Common myeloid progenitor, CD34-positive (primary cell): ENCODE data around the gene GLI3.

Source experiments
- CTCF ChIA-PET: fragments of 350-600 bp; sonication (Branson Sonifier 250); formaldehyde crosslinking; loops from one replicate; lab custom pipeline; 2021; ENCODE audit warnings: antibody characterized with exemption; lab: Charles Lee
- POLR2A ChIA-PET: fragments of 350-600 bp; sonication (Branson Sonifier 250); formaldehyde crosslinking; loops from one replicate; lab custom pipeline; 2021; ENCODE audit warnings: antibody characterized with exemption; lab: Charles Lee
- DNase-seq, 3 donors: peaks; one replicate each; pipeline versions ENCODE4 v3.0.0 to v3.0.0-alpha.2; 2013
- H3K27ac ChIP-seq, 2 experiments: 1 replicate in 1 of 2; 2 replicates in 1 of 2; pipeline ENCODE4 v1.7.0; 2013; ENCODE audit warnings: inconsistent platforms in 2 of 2, low read length in 2 of 2, mild to moderate bottlenecking in 2 of 2, low read depth in 1 of 2, moderate library complexity in 1 of 2; ENCODE audit not compliant: severe bottlenecking in 2 of 2, insufficient read depth in 1 of 2, poor library complexity in 1 of 2
- H3K27me3 ChIP-seq, 5 experiments: replicated peaks in 2 of 5; 1 replicate in 3 of 5; 2 replicates in 2 of 5; pipeline versions ENCODE4 v1.6.1 to v1.7.0; 2013; ENCODE audit warnings: low read length in 4 of 5, mild to moderate bottlenecking in 2 of 5, moderate library complexity in 2 of 5, inconsistent platforms in 1 of 5; ENCODE audit not compliant: insufficient read depth in 5 of 5, control insufficient read depth in 4 of 5
- H3K36me3 ChIP-seq, 4 experiments: 1 replicate in 2 of 4; 2 replicates in 2 of 4; pipeline versions ENCODE4 v1.6.1 to v1.7.0; 2013; ENCODE audit warnings: low read length in 3 of 4, control low read depth in 1 of 4, mild to moderate bottlenecking in 1 of 4; ENCODE audit not compliant: control insufficient read depth in 4 of 4, insufficient read depth in 4 of 4
- H3K4me1 ChIP-seq, 4 experiments: 1 replicate in 3 of 4; 2 replicates in 1 of 4; pipeline versions ENCODE4 v1.6.1 to v1.7.1; 2013; ENCODE audit warnings: low read length in 3 of 4, mild to moderate bottlenecking in 3 of 4, control low read depth in 1 of 4, inconsistent platforms in 1 of 4, moderate library complexity in 1 of 4; ENCODE audit not compliant: control insufficient read depth in 4 of 4, insufficient read depth in 4 of 4; ENCODE audit errors: control extremely low read depth in 1 of 4
- H3K4me3 ChIP-seq, 7 experiments: 1 replicate in 4 of 7; 2 replicates in 3 of 7; pipeline versions ENCODE4 v1.5.1 to v1.7.0; 2013; ENCODE audit warnings: mild to moderate bottlenecking in 7 of 7, low read length in 6 of 7, moderate library complexity in 6 of 7, inconsistent platforms in 2 of 7, low read depth in 2 of 7, control low read depth in 1 of 7; ENCODE audit not compliant: insufficient read depth in 4 of 7, control insufficient read depth in 1 of 7; ENCODE audit errors: extremely low read depth in 1 of 7
- H3K9me3 ChIP-seq, 5 experiments: 1 replicate in 4 of 5; 2 replicates in 1 of 5; pipeline versions ENCODE4 v1.6.1 to v1.7.1; 2013; ENCODE audit warnings: low read length in 4 of 5, mild to moderate bottlenecking in 2 of 5, inconsistent platforms in 1 of 5, low read depth in 1 of 5, moderate library complexity in 1 of 5; ENCODE audit not compliant: control insufficient read depth in 4 of 5, insufficient read depth in 2 of 5; ENCODE audit errors: control extremely low read depth in 1 of 5
- WGBS: methylation state at CpG from one replicate; pipeline ENCODE4 v1.1.5; 2013; ENCODE audit not compliant: insufficient coverage; 5-methylcytosine and 5-hydroxymethylcytosine counted together

Gene GLI3

GRCh38 chr7:42224391-42225003, 12.5 kb downstream of the GLI3 start:
- DNase-seq, result no peak
- H3K9me3 ChIP-seq, result no peaks in the 10 kb centered on the region
- POLR2A ChIA-PET, result no interaction called here
- H3K36me3 ChIP-seq, result no peaks in the 10 kb centered on the region
- WGBS, result 92% methylated on average over 4 of the region's 8 CpGs
- no peak overlapping the region for H3K27ac ChIP-seq
- H3K4me1 ChIP-seq, result peaks cover 0 to 22% (median 5%) of the 10 kb centered on the region in 4 experiments
- H3K4me3 ChIP-seq, result no peak overlapping the region
- CTCF ChIA-PET, result interaction anchor here (0.9 kb wide), 1 partner anchor 8 kb away, joined by 4 read pairs; no protein-coding TSS in a partner anchor
- H3K27me3 ChIP-seq, result peaks cover 26 to 54% (median 32%) of the 10 kb centered on the region in 5 experiments

- H3K9me3 ChIP-seq, result no peaks in the 10 kb centered on the region
- H3K36me3 ChIP-seq, result no peaks in the 10 kb centered on the region
- peaks cover 0 to 15% (median 2%) of the 10 kb centered on the region in 4 experiments for H3K4me1 ChIP-seq
- 87% methylated on average over 8 of the region's 11 CpGs for WGBS
- ChIA-PET CTCF (interaction anchor here (0.9 kb wide), 1 partner anchor 244 kb away, joined by 3 read pairs; no protein-coding TSS in a partner anchor), POLR2A (no interaction called here)
- H3K27ac ChIP-seq, result no peak overlapping the region
- no peak for DNase-seq
- no peak overlapping the region for H3K4me3 ChIP-seq
- H3K27me3 ChIP-seq, result peaks cover 15 to 38% (median 21%) of the 10 kb centered on the region in 5 experiments
These were observed 14.1 kb downstream of the GLI3 start for GRCh38 chr7:42222891-42223290.

- no peaks in the 10 kb centered on the region for H3K36me3 ChIP-seq
- H3K4me3 ChIP-seq, result no peak overlapping the region
- peaks cover 14 to 30% (median 17%) of the 10 kb centered on the region in 5 experiments for H3K27me3 ChIP-seq
- H3K27ac ChIP-seq, result no peak overlapping the region
- DNase-seq, result no peak
- POLR2A ChIA-PET, result no interaction called here
- no peaks in the 10 kb centered on the region for H3K9me3 ChIP-seq
- 93% methylated on average over 2 of the region's 2 CpGs for WGBS
- H3K4me1 ChIP-seq, result peaks cover 0 to 8% (median 0%) of the 10 kb centered on the region in 4 experiments
- CTCF ChIA-PET, result no interaction called here
These were observed 14.9 kb downstream of the GLI3 start for GRCh38 chr7:42222125-42222524.

- POLR2A ChIA-PET, result no interaction called here
- H3K27me3 ChIP-seq, result peaks cover 6 to 22% (median 11%) of the 10 kb centered on the region in 5 experiments
- no peaks in the 10 kb centered on the region for H3K4me1 ChIP-seq
- CTCF ChIA-PET, result interaction anchor here (1.2 kb wide), 1 partner anchor 14 kb away, joined by 3 read pairs; no protein-coding TSS in a partner anchor
- 100% methylated on average over 3 of the region's 5 CpGs for WGBS
- no peaks in the 10 kb centered on the region for H3K9me3 ChIP-seq
- H3K4me3 ChIP-seq, result no peak overlapping the region
- no peaks in the 10 kb centered on the region for H3K36me3 ChIP-seq
- no peak overlapping the region for H3K27ac ChIP-seq
- no peak for DNase-seq
These were observed 15.7 kb downstream of the GLI3 start for GRCh38 chr7:42221304-42221703.

GRCh38 chr7:42219447-42219846, 17.6 kb downstream of the GLI3 start:
- peaks cover 0 to 9% (median 5%) of the 10 kb centered on the region in 5 experiments for H3K27me3 ChIP-seq
- POLR2A ChIA-PET, result no interaction called here
- H3K4me3 ChIP-seq, result no peak overlapping the region
- WGBS, result no CpG with 5 or more reads among the region's 3 CpGs
- DNase-seq, result no peak
- H3K9me3 ChIP-seq, result no peaks in the 10 kb centered on the region
- H3K36me3 ChIP-seq, result no peaks in the 10 kb centered on the region
- CTCF ChIA-PET, result no interaction called here
- H3K27ac ChIP-seq, result no peak overlapping the region
- H3K4me1 ChIP-seq, result no peaks in the 10 kb centered on the region

- H3K27ac ChIP-seq, result no peak overlapping the region
- no peak for DNase-seq
- H3K9me3 ChIP-seq, result no peaks in the 10 kb centered on the region
- peaks cover 0 to 9% (median 4%) of the 10 kb centered on the region in 5 experiments for H3K27me3 ChIP-seq
- no peaks in the 10 kb centered on the region for H3K4me1 ChIP-seq
- CTCF ChIA-PET, result no interaction called here
- no peaks in the 10 kb centered on the region for H3K36me3 ChIP-seq
- H3K4me3 ChIP-seq, result no peak overlapping the region
- no CpG with 5 or more reads among the region's 2 CpGs for WGBS
- POLR2A ChIA-PET, result no interaction called here
These were observed 18.8 kb downstream of the GLI3 start for GRCh38 chr7:42218248-42218647.

- ChIA-PET CTCF (no interaction called here), POLR2A (no interaction called here)
- DNase-seq, result no peak
- H3K4me3 ChIP-seq, result no peak overlapping the region
- no peak overlapping the region for H3K27ac ChIP-seq
- no peaks in the 10 kb centered on the region for H3K4me1 ChIP-seq
- H3K27me3 ChIP-seq, result peaks cover 0 to 9% (median 4%) of the 10 kb centered on the region in 5 experiments
- no peaks in the 10 kb centered on the region for H3K9me3 ChIP-seq
- WGBS, result 86% methylated on average over 2 of the region's 5 CpGs
- no peaks in the 10 kb centered on the region for H3K36me3 ChIP-seq
These were observed 19.5 kb downstream of the GLI3 start for GRCh38 chr7:42217548-42217947.
